ENCODE data around the gene OCIAD1. TPM values are rescaled to one million over a fixed set of nuclear protein-coding genes. Genes with fewer than 3 reads are reported as not detected.

Gene OCIAD1, protein sequence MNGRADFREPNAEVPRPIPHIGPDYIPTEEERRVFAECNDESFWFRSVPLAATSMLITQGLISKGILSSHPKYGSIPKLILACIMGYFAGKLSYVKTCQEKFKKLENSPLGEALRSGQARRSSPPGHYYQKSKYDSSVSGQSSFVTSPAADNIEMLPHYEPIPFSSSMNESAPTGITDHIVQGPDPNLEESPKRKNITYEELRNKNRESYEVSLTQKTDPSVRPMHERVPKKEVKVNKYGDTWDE
- 88.7 and 90.8 TPM in 2 replicates for total RNA-seq (2012; rRNA removed)

DNA sequence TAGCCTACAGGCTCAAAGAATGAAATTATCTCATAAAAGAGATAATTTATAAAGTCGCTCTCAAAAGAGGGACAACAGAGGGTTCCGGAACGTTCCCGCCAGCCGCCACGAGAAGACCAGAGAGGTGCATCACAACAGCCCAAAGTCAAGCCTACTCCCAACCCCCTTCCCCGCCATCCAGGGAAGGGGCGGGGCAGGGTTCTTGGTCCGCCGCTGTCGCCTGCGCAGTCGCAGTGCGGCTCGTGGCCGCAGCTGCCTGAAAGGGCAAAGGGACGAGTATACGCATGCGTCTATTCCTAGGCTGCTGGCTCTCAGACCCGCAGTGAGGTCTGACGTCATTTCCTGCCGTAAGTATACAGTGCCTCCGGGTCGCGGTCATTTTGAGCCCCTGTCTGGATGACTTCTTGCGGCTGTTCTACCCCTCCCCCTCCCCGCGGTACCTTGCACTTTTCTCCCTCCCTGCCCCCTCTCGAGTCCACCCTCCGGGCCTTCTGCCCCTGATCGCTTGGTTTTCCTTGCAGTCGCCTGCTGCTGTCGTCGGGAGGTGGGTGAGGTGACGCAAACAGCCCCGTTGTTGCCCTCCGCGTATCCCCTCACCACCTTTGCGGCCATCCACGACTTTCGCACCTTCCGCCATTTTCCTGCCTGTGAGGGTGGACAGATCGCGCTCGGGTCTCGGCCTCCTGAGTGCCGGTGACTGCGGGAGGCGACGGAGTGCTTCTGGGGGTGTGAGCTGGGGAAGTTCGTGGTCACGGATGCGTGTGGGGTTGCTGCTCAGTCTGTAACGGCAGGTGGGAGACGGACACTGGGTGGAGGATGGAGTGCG, at the start of gene OCIAD1:
Gene OCIAD1 (plus strand): TSS at position 383 of the 826 bp plus-strand sequence. CDS start 1,537 bp downstream, outside the sequence.
- Histone ChIP-seq H3K9me3 (replicated peaks; ENCODE audit: low read length) (no peaks in the 10 kb centered on the region), H3K9ac (ENCODE audit: low read depth, low read length) (peak within 1 kb of the TSS; percentile 99), H3K36me3 (ENCODE audit: insufficient read depth, low read length) (peaks cover 17% of the 10 kb centered on the region)

DNA sequence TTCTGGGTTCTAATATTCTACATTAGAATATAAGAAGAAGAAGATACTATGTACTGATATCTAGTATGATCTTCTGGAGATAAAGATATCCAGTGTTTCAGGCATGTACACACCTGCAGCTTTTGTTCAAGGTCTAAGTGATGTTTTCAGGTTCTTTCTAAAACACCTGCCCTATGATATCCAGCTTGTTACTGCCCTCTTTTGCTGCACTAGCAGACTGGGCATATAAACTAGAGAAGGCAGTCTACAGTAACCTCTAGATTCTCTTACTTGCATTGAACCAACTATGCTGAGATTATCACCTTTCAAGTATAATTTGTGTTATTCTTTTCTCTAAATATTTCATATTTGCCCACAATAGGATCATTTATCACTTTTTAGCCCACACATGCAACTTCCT, 48.9 kb upstream of the OCIAD1 start:
- H3K9ac ChIP-seq (ENCODE audit: low read depth, low read length): no peak overlapping the region
- no peaks in the 10 kb centered on the region for H3K36me3 ChIP-seq (ENCODE audit: insufficient read depth, low read length)
- H3K4me1 ChIP-seq (ENCODE audit: control insufficient read depth, insufficient read depth, low read length): peaks cover 18% of the 10 kb centered on the region
- H3K9me3 ChIP-seq (replicated peaks; ENCODE audit: low read length): no peaks in the 10 kb centered on the region
- no peak overlapping the region for H3K4me3 ChIP-seq (ENCODE audit: low read length)
- no peak overlapping the region for H3K4me2 ChIP-seq (ENCODE audit: low read length)
- H3K27me3 ChIP-seq (ENCODE audit: control insufficient read depth, insufficient read depth, low read length): no peaks in the 10 kb centered on the region

More for the DNA sequence above, at the start of gene OCIAD1:
- Histone ChIP-seq H3K4me3 (ENCODE audit: low read length) (peak within 1 kb of the TSS; percentile 98), H3K27me3 (ENCODE audit: control insufficient read depth, insufficient read depth, low read length) (no peaks in the 10 kb centered on the region), H3K4me1 (ENCODE audit: control insufficient read depth, insufficient read depth, low read length) (peaks cover 6% of the 10 kb centered on the region), H3K4me2 (ENCODE audit: low read length) (peak within 1 kb of the TSS; percentile 84)

DNA sequence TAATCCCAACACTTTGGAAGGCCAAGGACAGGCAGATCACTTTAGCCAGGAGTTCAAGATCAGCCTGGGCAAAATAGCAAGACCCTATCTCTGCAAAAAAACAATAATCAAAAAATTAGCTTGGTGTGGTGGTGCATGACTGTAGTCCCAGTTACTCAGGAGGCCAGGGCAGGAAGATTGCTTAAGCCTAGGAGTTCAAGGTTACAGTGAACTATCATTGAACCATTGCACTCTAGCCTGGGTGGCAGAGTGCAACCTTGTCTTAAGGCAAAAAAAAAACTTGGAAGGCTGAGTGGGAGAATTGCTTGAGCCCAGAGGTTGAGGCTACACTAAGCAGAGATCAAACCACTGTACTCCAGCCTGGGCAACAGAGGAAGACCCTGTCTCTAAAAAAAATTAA, 45.6 kb upstream of the OCIAD1 start:
- Histone ChIP-seq H3K9ac (ENCODE audit: low read depth, low read length) (no peak overlapping the region), H3K9me3 (replicated peaks; ENCODE audit: low read length) (no peaks in the 10 kb centered on the region), H3K4me1 (ENCODE audit: control insufficient read depth, insufficient read depth, low read length) (peaks cover 5% of the 10 kb centered on the region), H3K4me2 (ENCODE audit: low read length) (no peak overlapping the region), H3K36me3 (ENCODE audit: insufficient read depth, low read length) (no peaks in the 10 kb centered on the region), H3K4me3 (ENCODE audit: low read length) (no peak overlapping the region), H3K27me3 (ENCODE audit: control insufficient read depth, insufficient read depth, low read length) (no peaks in the 10 kb centered on the region)

DNA sequence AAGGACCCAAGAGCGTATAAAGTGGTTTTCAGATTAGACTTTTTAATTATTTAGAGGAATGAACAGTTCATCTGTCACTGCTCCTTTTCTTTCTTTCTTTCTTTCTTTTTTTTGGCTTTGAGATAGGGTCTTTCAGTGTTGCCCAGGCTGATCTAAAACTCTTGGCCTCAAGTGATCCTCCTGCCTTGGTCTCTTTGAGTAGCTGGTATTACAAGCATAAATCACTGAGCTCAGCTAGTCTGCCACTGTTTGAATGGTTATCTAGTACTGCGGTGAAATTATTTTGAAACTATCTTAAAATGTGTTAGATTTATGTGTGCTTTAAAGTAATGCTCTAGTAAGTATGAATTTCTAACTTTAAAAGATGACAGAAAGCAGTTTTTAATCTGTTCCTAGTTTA, 44.3 kb upstream of the OCIAD1 start:
- Histone ChIP-seq H3K4me2 (ENCODE audit: low read length) (no peak overlapping the region), H3K4me3 (ENCODE audit: low read length) (no peak overlapping the region), H3K9ac (ENCODE audit: low read depth, low read length) (no peak overlapping the region), H3K36me3 (ENCODE audit: insufficient read depth, low read length) (no peaks in the 10 kb centered on the region), H3K9me3 (replicated peaks; ENCODE audit: low read length) (no peaks in the 10 kb centered on the region), H3K27me3 (ENCODE audit: control insufficient read depth, insufficient read depth, low read length) (no peaks in the 10 kb centered on the region), H3K4me1 (ENCODE audit: control insufficient read depth, insufficient read depth, low read length) (no peaks in the 10 kb centered on the region)

DNA sequence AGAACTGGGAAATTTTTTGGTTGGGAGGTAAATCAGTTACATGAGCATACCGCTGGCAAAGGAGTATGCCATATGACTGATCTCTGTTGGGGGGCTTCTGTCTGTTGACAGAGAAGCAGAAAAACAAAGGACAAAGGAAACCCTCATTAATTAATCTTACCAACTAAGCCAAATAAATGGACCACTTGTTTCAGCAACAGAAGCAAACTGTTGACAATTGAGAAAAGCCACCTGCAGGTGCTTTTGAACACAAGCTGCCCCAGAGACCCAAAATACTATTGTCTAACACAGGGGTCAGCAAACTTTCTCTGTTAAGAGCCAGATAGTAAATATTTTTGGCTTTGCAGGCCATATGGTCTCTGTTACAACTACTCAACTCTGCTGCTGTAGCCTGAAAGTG, 43.8 kb upstream of the OCIAD1 start:
- no peak overlapping the region for H3K9ac ChIP-seq (ENCODE audit: low read depth, low read length)
- H3K4me3 ChIP-seq (ENCODE audit: low read length): no peak overlapping the region
- H3K4me2 ChIP-seq (ENCODE audit: low read length): no peak overlapping the region
- no peaks in the 10 kb centered on the region for H3K9me3 ChIP-seq (replicated peaks; ENCODE audit: low read length)
- no peaks in the 10 kb centered on the region for H3K36me3 ChIP-seq (ENCODE audit: insufficient read depth, low read length)
- no peaks in the 10 kb centered on the region for H3K27me3 ChIP-seq (ENCODE audit: control insufficient read depth, insufficient read depth, low read length)
- H3K4me1 ChIP-seq (ENCODE audit: control insufficient read depth, insufficient read depth, low read length): no peaks in the 10 kb centered on the region

DNA sequence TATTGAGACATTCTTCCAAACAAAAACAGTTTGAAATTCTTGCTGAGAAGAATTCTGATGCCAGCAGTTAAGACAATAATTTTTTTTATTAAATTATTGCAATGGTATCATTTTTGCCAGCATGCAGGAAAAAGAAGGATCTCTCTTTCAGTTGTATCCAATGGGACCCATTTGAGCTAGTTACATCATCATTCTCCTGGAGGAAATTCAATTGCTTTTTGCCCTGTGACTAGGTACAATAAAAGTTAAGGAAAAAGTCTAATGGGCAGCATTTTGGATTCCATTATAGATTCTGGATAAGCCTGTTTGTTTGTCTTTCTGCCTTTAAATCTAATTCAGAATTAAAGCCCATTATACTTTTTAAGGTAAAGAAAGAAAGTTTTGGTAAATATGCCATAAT, 40.3 kb upstream of the OCIAD1 start:
- H3K27me3 ChIP-seq (ENCODE audit: control insufficient read depth, insufficient read depth, low read length): no peaks in the 10 kb centered on the region
- no peaks in the 10 kb centered on the region for H3K4me1 ChIP-seq (ENCODE audit: control insufficient read depth, insufficient read depth, low read length)
- H3K4me2 ChIP-seq (ENCODE audit: low read length): no peak overlapping the region
- no peak overlapping the region for H3K9ac ChIP-seq (ENCODE audit: low read depth, low read length)
- H3K4me3 ChIP-seq (ENCODE audit: low read length): no peak overlapping the region
- no peaks in the 10 kb centered on the region for H3K36me3 ChIP-seq (ENCODE audit: insufficient read depth, low read length)
- no peaks in the 10 kb centered on the region for H3K9me3 ChIP-seq (replicated peaks; ENCODE audit: low read length)

DNA sequence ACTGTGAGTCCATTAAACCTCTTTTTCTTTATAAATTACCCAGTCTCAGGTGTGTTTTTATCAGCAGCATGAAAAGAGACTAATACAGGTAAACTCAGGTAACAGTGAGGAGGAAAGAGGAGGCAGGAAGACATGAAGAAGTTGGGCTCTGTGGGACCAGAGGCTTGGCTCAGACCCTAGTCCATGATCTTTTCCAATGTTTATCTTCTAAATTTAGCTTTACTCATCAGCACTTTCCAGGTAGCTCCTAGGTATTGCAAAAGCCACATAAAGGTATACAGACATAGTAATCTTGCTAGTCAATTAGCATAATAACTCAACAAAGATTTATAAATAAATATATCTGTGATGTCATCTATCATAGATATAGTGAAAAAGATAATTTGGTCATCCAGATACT, 39.6 kb upstream of the OCIAD1 start:
- no peak overlapping the region for H3K9ac ChIP-seq (ENCODE audit: low read depth, low read length)
- no peak overlapping the region for H3K4me2 ChIP-seq (ENCODE audit: low read length)
- H3K36me3 ChIP-seq (ENCODE audit: insufficient read depth, low read length): no peaks in the 10 kb centered on the region
- no peak overlapping the region for H3K4me3 ChIP-seq (ENCODE audit: low read length)
- H3K9me3 ChIP-seq (replicated peaks; ENCODE audit: low read length): no peaks in the 10 kb centered on the region
- H3K27me3 ChIP-seq (ENCODE audit: control insufficient read depth, insufficient read depth, low read length): no peaks in the 10 kb centered on the region
- H3K4me1 ChIP-seq (ENCODE audit: control insufficient read depth, insufficient read depth, low read length): no peaks in the 10 kb centered on the region

DNA sequence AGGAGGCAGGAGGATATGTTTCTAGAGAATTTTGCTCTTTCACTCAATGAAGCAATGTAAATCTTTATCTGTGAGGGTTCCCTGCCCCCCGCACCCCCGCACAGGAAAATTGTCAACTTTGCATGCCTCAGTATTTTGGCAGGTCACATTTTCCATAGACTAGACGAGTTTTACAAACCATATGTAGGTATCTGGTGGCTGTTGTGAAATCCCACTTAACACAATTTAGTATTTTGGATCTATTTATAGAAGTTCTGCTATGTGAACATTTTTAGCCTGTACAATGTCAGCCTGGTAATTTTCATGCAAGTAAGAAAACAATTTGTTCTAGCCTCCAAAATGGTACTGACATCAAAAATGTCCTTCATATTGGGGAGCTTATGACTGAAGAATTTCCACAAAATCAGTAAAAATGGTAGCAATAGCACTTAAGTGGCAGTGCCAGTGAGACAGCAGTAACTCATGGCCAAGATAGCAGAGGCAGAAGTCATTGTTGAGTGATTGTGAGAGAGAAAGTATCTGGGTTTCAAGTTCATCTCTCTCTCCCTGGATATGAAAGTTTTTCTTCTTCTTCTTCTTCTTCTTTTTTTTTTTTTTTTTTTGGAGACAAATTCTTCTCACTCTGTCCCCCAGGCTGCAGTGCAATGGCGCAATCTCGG, 38.4 kb upstream of the OCIAD1 start:
- H3K9ac ChIP-seq (ENCODE audit: low read depth, low read length): no peak overlapping the region
- H3K36me3 ChIP-seq (ENCODE audit: insufficient read depth, low read length): no peaks in the 10 kb centered on the region
- H3K4me2 ChIP-seq (ENCODE audit: low read length): no peak overlapping the region
- no peak overlapping the region for H3K4me3 ChIP-seq (ENCODE audit: low read length)
- H3K27me3 ChIP-seq (ENCODE audit: control insufficient read depth, insufficient read depth, low read length): no peaks in the 10 kb centered on the region
- H3K4me1 ChIP-seq (ENCODE audit: control insufficient read depth, insufficient read depth, low read length): no peaks in the 10 kb centered on the region
- H3K9me3 ChIP-seq (replicated peaks; ENCODE audit: low read length): no peaks in the 10 kb centered on the region

DNA sequence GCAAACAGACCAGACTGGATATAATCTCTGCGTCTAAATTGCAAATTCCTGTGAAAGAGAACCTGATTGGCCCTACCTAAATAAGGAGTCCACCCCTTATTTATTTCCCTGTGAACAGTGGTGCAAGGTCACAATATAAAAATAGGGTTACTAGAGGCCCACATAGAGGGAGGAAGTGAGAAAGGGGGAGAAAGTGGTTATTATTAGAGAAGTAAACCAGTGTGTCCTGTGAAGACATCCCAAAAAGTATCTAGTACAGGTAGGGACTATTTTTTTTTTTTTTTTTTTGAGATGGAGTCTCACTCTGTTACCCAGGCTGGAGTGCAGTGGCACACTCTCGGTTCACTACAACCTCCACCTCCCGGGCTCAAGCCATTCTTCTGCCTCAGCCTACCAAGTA, 35.8 kb upstream of the OCIAD1 start:
- Histone ChIP-seq H3K27me3 (ENCODE audit: control insufficient read depth, insufficient read depth, low read length) (no peaks in the 10 kb centered on the region), H3K9me3 (replicated peaks; ENCODE audit: low read length) (no peaks in the 10 kb centered on the region), H3K4me2 (ENCODE audit: low read length) (no peak overlapping the region), H3K36me3 (ENCODE audit: insufficient read depth, low read length) (no peaks in the 10 kb centered on the region), H3K4me1 (ENCODE audit: control insufficient read depth, insufficient read depth, low read length) (no peaks in the 10 kb centered on the region), H3K9ac (ENCODE audit: low read depth, low read length) (no peak overlapping the region), H3K4me3 (ENCODE audit: low read length) (no peak overlapping the region)

DNA sequence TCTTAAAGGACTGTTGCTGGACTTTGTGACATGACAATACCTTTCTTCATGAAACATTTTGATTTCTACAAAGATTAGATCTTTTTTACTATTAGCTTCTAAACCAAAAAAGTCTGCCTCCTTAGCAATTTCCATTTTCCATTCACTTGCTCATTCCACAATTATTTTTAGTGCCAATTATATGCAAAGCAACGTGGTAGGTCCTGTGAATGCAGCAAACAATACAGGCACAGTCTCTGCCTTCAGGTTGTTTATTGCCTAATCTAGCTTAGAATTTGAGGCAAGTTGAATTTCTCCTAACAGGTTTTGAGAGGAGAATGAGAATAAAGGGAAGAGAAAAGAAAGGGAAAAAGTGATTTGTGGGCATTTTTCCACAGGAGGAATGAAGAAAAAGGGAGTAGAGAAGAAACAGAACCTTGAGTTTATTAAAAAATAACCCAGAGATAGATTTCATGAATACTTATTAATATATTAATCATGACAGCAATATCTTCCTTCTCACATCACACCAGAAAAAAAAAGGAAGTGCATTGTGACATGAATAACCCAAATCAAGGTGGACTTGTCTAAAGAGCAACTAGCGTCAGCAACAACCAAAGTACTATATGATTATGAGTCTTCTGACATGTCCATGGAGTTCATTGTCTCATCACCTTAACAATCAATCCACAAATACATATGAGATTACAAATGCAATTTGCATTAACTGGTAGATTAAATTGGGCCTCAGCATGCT, 34.5 kb upstream of the OCIAD1 start:
- no peak overlapping the region for H3K4me3 ChIP-seq (ENCODE audit: low read length)
- H3K27me3 ChIP-seq (ENCODE audit: control insufficient read depth, insufficient read depth, low read length): no peaks in the 10 kb centered on the region
- no peaks in the 10 kb centered on the region for H3K4me1 ChIP-seq (ENCODE audit: control insufficient read depth, insufficient read depth, low read length)
- no peaks in the 10 kb centered on the region for H3K36me3 ChIP-seq (ENCODE audit: insufficient read depth, low read length)
- no peak overlapping the region for H3K4me2 ChIP-seq (ENCODE audit: low read length)
- no peaks in the 10 kb centered on the region for H3K9me3 ChIP-seq (replicated peaks; ENCODE audit: low read length)
- H3K9ac ChIP-seq (ENCODE audit: low read depth, low read length): no peak overlapping the region

Data from skeletal muscle satellite cell (primary cell).